ENCODE results near the gene CCNY.
A peak's percentile ranks its signal among the peaks of the same experiment; 100 is the strongest.

Gene CCNY

GRCh38 chr10:35336921-35337823 is 863 bp downstream of the CCNY start:
- Histone ChIP-seq H3K4me3 (ENCODE audit: low read length) (peak overlapping the region; percentile 89), H3K79me2 (ENCODE audit: control insufficient read depth, low read length) (peaks cover 87% of the 10 kb centered on the region), H3K9me2 (replicated peaks; ENCODE audit: control insufficient read depth, low read length) (no peaks in the 10 kb centered on the region), H3K27ac (ENCODE audit: low read depth, low read length) (no peak overlapping the region), H3K9me3 (ENCODE audit: control insufficient read depth, insufficient read depth, low read length) (no peaks in the 10 kb centered on the region), H3K4me1 (ENCODE audit: control insufficient read depth, low read length) (peaks cover 38% of the 10 kb centered on the region), H3F3A (ENCODE audit: control insufficient read depth, insufficient read depth) (no peaks in the 10 kb centered on the region; the same call in 1 of the 2 replicates), H3K27me3 (ENCODE audit: control insufficient read depth, low read length) (no peaks in the 10 kb centered on the region), H3K36me3 (ENCODE audit: control insufficient read depth, low read length) (0 out of 2 replicates have a peak, but pooled peaks cover 4% of the 10 kb centered on the region), H3K4me2 (ENCODE audit: low read length) (peak overlapping the region; percentile 68), H4K20me1 (ENCODE audit: control insufficient read depth, insufficient read depth, low read depth, low read length) (peaks cover 26% of the 10 kb centered on the region)
- TF ChIP-seq CTCF (IDR thresholded peaks at IDR 0.05; ENCODE audit: low read depth, low read length, poor library complexity, severe bottlenecking) (no peak), EZH2phosphoT487 (IDR thresholded peaks at IDR 0.05; ENCODE audit: borderline replicate concordance, low read length) (no peak)

GRCh38 chr10:35339942-35340341 is 3.6 kb downstream of the CCNY start:
- Histone ChIP-seq H3K4me1 (ENCODE audit: control insufficient read depth, low read length) (peaks cover 31% of the 10 kb centered on the region), H3K79me2 (ENCODE audit: control insufficient read depth, low read length) (peaks cover 87% of the 10 kb centered on the region), H3K9me2 (replicated peaks; ENCODE audit: control insufficient read depth, low read length) (no peaks in the 10 kb centered on the region), H4K20me1 (ENCODE audit: control insufficient read depth, insufficient read depth, low read depth, low read length) (peaks cover 25% of the 10 kb centered on the region), H3K4me3 (ENCODE audit: low read length) (no peak overlapping the region), H3F3A (ENCODE audit: control insufficient read depth, insufficient read depth) (no peaks in the 10 kb centered on the region; the same call in 1 of the 2 replicates), H3K4me2 (ENCODE audit: low read length) (no peak overlapping the region), H3K36me3 (ENCODE audit: control insufficient read depth, low read length) (no peaks in the 10 kb centered on the region), H3K27me3 (ENCODE audit: control insufficient read depth, low read length) (no peaks in the 10 kb centered on the region), H3K27ac (ENCODE audit: low read depth, low read length) (no peak overlapping the region), H3K9me3 (ENCODE audit: control insufficient read depth, insufficient read depth, low read length) (no peaks in the 10 kb centered on the region)
- no peak for TF ChIP-seq EZH2phosphoT487 (IDR thresholded peaks at IDR 0.05; ENCODE audit: borderline replicate concordance, low read length)
- no peak for TF ChIP-seq CTCF (IDR thresholded peaks at IDR 0.05; ENCODE audit: low read depth, low read length, poor library complexity, severe bottlenecking)

GRCh38 chr10:35340975-35341374 is 4.7 kb downstream of the CCNY start:
- Histone ChIP-seq H3K9me3 (ENCODE audit: control insufficient read depth, insufficient read depth, low read length) (no peaks in the 10 kb centered on the region), H3K27ac (ENCODE audit: low read depth, low read length) (no peak overlapping the region), H3K36me3 (ENCODE audit: control insufficient read depth, low read length) (no peaks in the 10 kb centered on the region), H3K4me3 (ENCODE audit: low read length) (no peak overlapping the region), H3F3A (ENCODE audit: control insufficient read depth, insufficient read depth) (no peaks in the 10 kb centered on the region; the same call in 1 of the 2 replicates), H3K9me2 (replicated peaks; ENCODE audit: control insufficient read depth, low read length) (no peaks in the 10 kb centered on the region), H3K4me2 (ENCODE audit: low read length) (no peak overlapping the region; the same call in 1 of the 2 replicates), H3K79me2 (ENCODE audit: control insufficient read depth, low read length) (peaks cover 87% of the 10 kb centered on the region), H3K27me3 (ENCODE audit: control insufficient read depth, low read length) (no peaks in the 10 kb centered on the region), H4K20me1 (ENCODE audit: control insufficient read depth, insufficient read depth, low read depth, low read length) (peaks cover 25% of the 10 kb centered on the region; the same call in 1 of the 2 replicates), H3K4me1 (ENCODE audit: control insufficient read depth, low read length) (peaks cover 25% of the 10 kb centered on the region)
- TF ChIP-seq EZH2phosphoT487 (IDR thresholded peaks at IDR 0.05; ENCODE audit: borderline replicate concordance, low read length) (no peak), CTCF (IDR thresholded peaks at IDR 0.05; ENCODE audit: low read depth, low read length, poor library complexity, severe bottlenecking) (no peak)

Measured in DOHH2 (cell line).